SU-DHL-6 (cell line): ENCODE data around the gene WBP4.

Experiments used
- H2AFZ ChIP-seq: fragments of 200-600 bp; sonication (generic); 2 replicates; pipeline ENCODE4 v1.6.1; 2014; ENCODE audit warnings: low read depth, mild to moderate bottlenecking, moderate library complexity, mixed read lengths, antibody characterized with exemption, low read length; ENCODE audit not compliant: severe bottlenecking
- H3F3A ChIP-seq: fragments of 200-600 bp; shearing (Covaris generic); 2 replicates; pipeline ENCODE4 v1.6.0; 2016; ENCODE audit warnings: antibody characterized with exemption, mild to moderate bottlenecking; ENCODE audit not compliant: insufficient read depth
- H3K27ac ChIP-seq: fragments of 200-600 bp; sonication (generic); 2 replicates; pipeline ENCODE4 v1.5.1; 2016; ENCODE audit warnings: low read depth, mild to moderate bottlenecking, low read length, moderate library complexity, mixed read lengths
- H3K27me3 ChIP-seq: fragments of 200-600 bp; sonication (generic), shearing (Covaris generic); 2 replicates; pipeline ENCODE4 v1.6.0; 2014; ENCODE audit warnings: mild to moderate bottlenecking, low read length
- H3K36me3 ChIP-seq: fragments of 200-600 bp; sonication (generic); 2 replicates; pipeline ENCODE4 v1.6.1; 2014; ENCODE audit warnings: mild to moderate bottlenecking, low read length, mixed read lengths
- H3K4me2 ChIP-seq: fragments of 300-600, 200-600 bp; shearing (Covaris generic), sonication (generic); 2 replicates; pipeline ENCODE4 v1.6.0; 2014; ENCODE audit warnings: low read length, low read depth, mild to moderate bottlenecking; ENCODE audit not compliant: poor library complexity, severe bottlenecking
- H3K4me3 ChIP-seq: fragments of 200-600 bp; sonication (generic); 2 replicates; pipeline ENCODE4 v1.5.1; 2014; ENCODE audit warnings: antibody characterized with exemption, low read length, mild to moderate bottlenecking, mixed read lengths; ENCODE audit not compliant: insufficient read depth, poor library complexity, severe bottlenecking
- H3K79me2 ChIP-seq: fragments of 200-600 bp; sonication (generic); 2 replicates; pipeline ENCODE4 v1.6.1; 2014; ENCODE audit warnings: mild to moderate bottlenecking, low read length, moderate library complexity; ENCODE audit not compliant: insufficient read depth
- H3K9ac ChIP-seq: fragments of 200-600 bp; sonication (generic); 2 replicates; pipeline ENCODE4 v1.7.0; 2014; ENCODE audit warnings: mild to moderate bottlenecking, low read length
- H3K9me2 ChIP-seq: fragments of 200-600 bp; sonication (generic); replicated peaks from 2 replicates; pipeline ENCODE4 v1.6.1; 2014; ENCODE audit warnings: low read length; ENCODE audit not compliant: insufficient read depth
- H3K9me3 ChIP-seq: fragments of 200-600 bp; sonication (generic); 2 replicates; pipeline ENCODE4 v1.6.1; 2014; ENCODE audit warnings: low read length, mixed read lengths; ENCODE audit not compliant: insufficient read depth
- H4K20me1 ChIP-seq: fragments of 200-600 bp; sonication (generic); 2 replicates; pipeline ENCODE4 v1.6.1; 2014; ENCODE audit warnings: low read depth, mild to moderate bottlenecking, antibody characterized with exemption, low read length, moderate library complexity, mixed read lengths
- CTCF ChIP-seq: fragments of 200-600 bp; sonication (generic); IDR thresholded peaks from one replicate; pipeline ENCODE4 v1.5.1; 2017; ENCODE audit warnings: antibody characterized with exemption, mild to moderate bottlenecking, low read length, moderate library complexity; ENCODE audit not compliant: insufficient read depth, poor library complexity, severe bottlenecking
- EZH2phosphoT487 ChIP-seq: fragments of 200-600 bp; sonication (generic), shearing (Covaris generic); conservative IDR thresholded peaks from 2 replicates; pipeline ENCODE4 v1.6.1; 2018; ENCODE audit warnings: mild to moderate bottlenecking, antibody characterized with exemption, low read length, moderate library complexity, mixed read lengths

The WBP4 gene

GRCh38 chr13:41107104-41107571, 45.8 kb downstream of the WBP4 start:
- no peaks in the 10 kb centered on the region for H3K79me2 ChIP-seq
- no peak for TF ChIP-seq CTCF
- TF ChIP-seq EZH2phosphoT487 = no peak
- H3K9me2 ChIP-seq = no peaks in the 10 kb centered on the region
- peaks cover 7% of the 10 kb centered on the region; the same call in 1 of the 2 replicates for H3K9me3 ChIP-seq
- no peaks in the 10 kb centered on the region for H3F3A ChIP-seq
- no peak overlapping the region for H3K4me3 ChIP-seq
- no peak overlapping the region for H3K27ac ChIP-seq
- no peak overlapping the region for H3K4me2 ChIP-seq
- H3K36me3 ChIP-seq = no peaks in the 10 kb centered on the region
- no peaks in the 10 kb centered on the region for H4K20me1 ChIP-seq
- H3K27me3 ChIP-seq = no peaks in the 10 kb centered on the region
- H2AFZ ChIP-seq = no peak overlapping the region
- no peak overlapping the region for H3K9ac ChIP-seq

GRCh38 chr13:41107584-41108014, 46.3 kb downstream of the WBP4 start:
- no peaks in the 10 kb centered on the region for H4K20me1 ChIP-seq
- H3K36me3 ChIP-seq = no peaks in the 10 kb centered on the region
- no peaks in the 10 kb centered on the region for H3K27me3 ChIP-seq
- H3K4me3 ChIP-seq = no peak overlapping the region
- no peak overlapping the region for H3K4me2 ChIP-seq
- no peak overlapping the region for H3K27ac ChIP-seq
- H3F3A ChIP-seq = no peaks in the 10 kb centered on the region
- H2AFZ ChIP-seq = no peak overlapping the region
- no peak overlapping the region for H3K9ac ChIP-seq
- TF ChIP-seq CTCF (no peak), EZH2phosphoT487 (no peak)
- peaks cover 7% of the 10 kb centered on the region; the same call in 1 of the 2 replicates for H3K9me3 ChIP-seq
- H3K79me2 ChIP-seq = no peaks in the 10 kb centered on the region
- no peaks in the 10 kb centered on the region for H3K9me2 ChIP-seq

- Histone ChIP-seq H3K36me3 (no peaks in the 10 kb centered on the region), H3K9me3 (peaks cover 7% of the 10 kb centered on the region; the same call in 1 of the 2 replicates), H3K9ac (no peak overlapping the region), H3K9me2 (no peaks in the 10 kb centered on the region), H3K27ac (no peak overlapping the region), H4K20me1 (no peaks in the 10 kb centered on the region), H3F3A (no peaks in the 10 kb centered on the region), H3K4me2 (no peak overlapping the region), H3K27me3 (no peaks in the 10 kb centered on the region), H3K4me3 (no peak overlapping the region), H3K79me2 (no peaks in the 10 kb centered on the region), H2AFZ (no peak overlapping the region)
- TF ChIP-seq EZH2phosphoT487 (no peak), CTCF (no peak)
These were observed 50.1 kb downstream of the WBP4 start for GRCh38 chr13:41111454-41111853.
